ENCODE data around the gene OCRL.

GRCh38 chrX:129520151-129520550, 19.9 kb upstream of the OCRL start:
- TF ChIP-seq CTCF (IDR thresholded peaks at IDR 0.05; ENCODE audit: borderline replicate concordance, extremely low read depth, low read length, poor library complexity, severe bottlenecking) = no peak
- TF ChIP-seq EZH2 (IDR thresholded peaks at IDR 0.05; ENCODE audit: borderline replicate concordance, low read depth, low read length, severe bottlenecking) = no peak
